Measurements from ENCODE around the gene LIM2. TPM values are rescaled to one million over a fixed set of nuclear protein-coding genes. Genes with fewer than 3 reads are reported as not detected.

LIM2 gene
- total and polyA plus RNA-seq, 11 donors = not detected

DNA sequence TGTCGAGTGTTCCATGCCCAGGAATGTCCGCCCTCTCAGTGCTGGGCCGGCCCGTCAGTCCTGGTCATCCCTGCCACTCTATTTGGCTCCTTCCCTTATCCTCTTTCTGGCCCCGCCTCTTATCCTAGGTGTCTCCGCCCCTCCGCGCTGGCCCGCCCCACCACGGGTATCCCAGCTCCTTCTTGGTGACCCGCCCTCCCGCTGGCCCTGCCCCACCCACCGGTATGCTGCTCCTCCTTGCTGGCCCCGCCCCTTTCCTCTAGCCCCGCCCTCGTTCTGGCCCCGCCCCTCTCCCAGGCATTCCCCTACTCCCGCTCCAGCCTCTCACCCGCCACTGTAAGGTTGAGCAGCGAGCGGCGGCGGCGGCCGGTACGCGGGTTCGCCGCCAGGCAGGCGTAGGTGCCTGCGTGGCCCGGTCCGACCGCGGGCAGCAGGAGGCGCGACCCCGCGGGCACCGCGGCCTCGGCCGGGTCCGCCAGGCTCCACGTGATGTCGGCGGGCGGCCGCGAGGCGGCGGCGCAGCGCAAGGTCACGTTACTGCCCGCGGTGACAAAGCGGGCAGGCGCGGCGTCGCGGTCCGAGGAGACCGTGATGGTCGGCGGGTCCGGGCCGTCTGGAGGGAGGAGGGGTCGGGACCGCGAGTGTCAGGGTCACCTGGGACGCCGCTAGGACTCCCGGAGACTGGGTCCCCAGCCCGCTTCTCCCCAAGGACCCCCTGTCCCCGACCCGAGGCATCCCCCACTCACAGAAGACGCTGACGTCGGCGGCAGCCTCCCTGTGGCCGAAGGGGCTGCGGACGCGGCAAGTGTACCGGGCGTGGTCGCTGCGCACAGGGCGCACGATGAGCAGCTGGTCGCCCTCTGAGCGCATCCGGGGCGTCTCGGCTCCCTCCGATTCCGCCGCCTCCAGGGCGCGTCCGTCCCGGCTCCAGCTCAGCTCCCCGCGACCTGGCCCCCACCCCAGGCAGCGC, 47.8 kb downstream of the LIM2 start:
- Histone ChIP-seq H3K9me3 (no peaks in the 10 kb centered on the region), H3K27ac (peak overlapping the region in 11 of 12 donors; percentile 24 to 88 (median 62)), H3K36me3 (peaks cover 0 to 11% (median 5%) of the 10 kb centered on the region in 9 donors), H3K4me1 (peaks cover 0 to 22% (median 12%) of the 10 kb centered on the region in 12 donors), H3K4me3 (peak overlapping the region; percentile 7 to 75 (median 62)), H3K27me3 (no peaks in the 10 kb centered on the region)
- WGBS, 4 donors = 1 to 3% (median 2%) methylated on average over 40 to 107 of the region's 107 CpGs
- intact Hi-C loops (cut with DNase I) = loop anchor here in 8 of 10 donors (1.0 to 10.0 kb wide), 11 partner anchors 25 to 317 kb away; partner anchors contain the start of genes C19orf84 (in 4 of the 8), ETFB (in 2 of the 8) and CLDND2 (in 1 of the 8)
- DNase-seq (peak; percentile 97 to 99 (median 98)), ATAC-seq (peak; percentile 95 to 98 (median 96))
- TF ChIP-seq, protein P1, sequence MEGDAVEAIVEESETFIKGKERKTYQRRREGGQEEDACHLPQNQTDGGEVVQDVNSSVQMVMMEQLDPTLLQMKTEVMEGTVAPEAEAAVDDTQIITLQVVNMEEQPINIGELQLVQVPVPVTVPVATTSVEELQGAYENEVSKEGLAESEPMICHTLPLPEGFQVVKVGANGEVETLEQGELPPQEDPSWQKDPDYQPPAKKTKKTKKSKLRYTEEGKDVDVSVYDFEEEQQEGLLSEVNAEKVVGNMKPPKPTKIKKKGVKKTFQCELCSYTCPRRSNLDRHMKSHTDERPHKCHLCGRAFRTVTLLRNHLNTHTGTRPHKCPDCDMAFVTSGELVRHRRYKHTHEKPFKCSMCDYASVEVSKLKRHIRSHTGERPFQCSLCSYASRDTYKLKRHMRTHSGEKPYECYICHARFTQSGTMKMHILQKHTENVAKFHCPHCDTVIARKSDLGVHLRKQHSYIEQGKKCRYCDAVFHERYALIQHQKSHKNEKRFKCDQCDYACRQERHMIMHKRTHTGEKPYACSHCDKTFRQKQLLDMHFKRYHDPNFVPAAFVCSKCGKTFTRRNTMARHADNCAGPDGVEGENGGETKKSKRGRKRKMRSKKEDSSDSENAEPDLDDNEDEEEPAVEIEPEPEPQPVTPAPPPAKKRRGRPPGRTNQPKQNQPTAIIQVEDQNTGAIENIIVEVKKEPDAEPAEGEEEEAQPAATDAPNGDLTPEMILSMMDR (IDR thresholded peaks at IDR 0.05) = peak in 6 of 12 donors; percentile 28 to 47 (median 36)
- TF ChIP-seq POLR2A (IDR thresholded peaks at IDR 0.05) = peak in 1 of 2 donors; percentile 44

DNA sequence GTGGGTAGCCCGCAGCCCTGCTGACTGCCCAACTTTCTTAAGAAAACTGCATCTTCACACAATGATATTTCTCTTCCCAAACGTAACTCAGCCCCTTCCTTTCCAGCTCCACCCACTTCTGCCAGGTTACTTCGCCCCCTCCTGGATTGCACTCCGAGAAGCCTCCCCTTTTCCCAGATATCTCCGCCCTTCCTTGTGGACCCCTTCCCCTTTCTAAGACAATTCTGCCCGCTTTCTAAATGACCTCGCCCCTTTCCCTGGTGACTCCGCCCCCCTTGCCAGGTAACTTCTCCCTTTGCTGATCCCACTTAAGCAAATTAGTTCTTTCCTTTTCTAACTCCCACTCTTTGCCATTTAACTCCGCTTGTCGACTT, 48.5 kb downstream of the LIM2 start:
- WGBS, 4 donors = 1% methylated on average over 10 of the region's 10 CpGs
- no peak for TF ChIP-seq POLR2A (IDR thresholded peaks at IDR 0.05)
- TF ChIP-seq, protein P1 (IDR thresholded peaks at IDR 0.05) = no peak
- Histone ChIP-seq H3K4me1 (peaks cover 0 to 22% (median 12%) of the 10 kb centered on the region in 12 donors), H3K9me3 (no peaks in the 10 kb centered on the region), H3K27ac (peak overlapping the region in 10 of 12 donors; percentile 1 to 88 (median 40)), H3K36me3 (peaks cover 0 to 6% (median 0%) of the 10 kb centered on the region in 9 donors), H3K4me3 (peak overlapping the region; percentile 43 to 75 (median 62)), H3K27me3 (no peaks in the 10 kb centered on the region)
- DNase-seq (no peak), ATAC-seq (no peak)
- intact Hi-C loops (cut with DNase I) = loop anchor here in 7 of 10 donors (1.0 to 10.0 kb wide), 10 partner anchors 28 to 318 kb away; partner anchors contain the start of genes C19orf84 (in 2 of the 7), ETFB (in 2 of the 7) and CLDND2 (in 1 of the 7)

DNA sequence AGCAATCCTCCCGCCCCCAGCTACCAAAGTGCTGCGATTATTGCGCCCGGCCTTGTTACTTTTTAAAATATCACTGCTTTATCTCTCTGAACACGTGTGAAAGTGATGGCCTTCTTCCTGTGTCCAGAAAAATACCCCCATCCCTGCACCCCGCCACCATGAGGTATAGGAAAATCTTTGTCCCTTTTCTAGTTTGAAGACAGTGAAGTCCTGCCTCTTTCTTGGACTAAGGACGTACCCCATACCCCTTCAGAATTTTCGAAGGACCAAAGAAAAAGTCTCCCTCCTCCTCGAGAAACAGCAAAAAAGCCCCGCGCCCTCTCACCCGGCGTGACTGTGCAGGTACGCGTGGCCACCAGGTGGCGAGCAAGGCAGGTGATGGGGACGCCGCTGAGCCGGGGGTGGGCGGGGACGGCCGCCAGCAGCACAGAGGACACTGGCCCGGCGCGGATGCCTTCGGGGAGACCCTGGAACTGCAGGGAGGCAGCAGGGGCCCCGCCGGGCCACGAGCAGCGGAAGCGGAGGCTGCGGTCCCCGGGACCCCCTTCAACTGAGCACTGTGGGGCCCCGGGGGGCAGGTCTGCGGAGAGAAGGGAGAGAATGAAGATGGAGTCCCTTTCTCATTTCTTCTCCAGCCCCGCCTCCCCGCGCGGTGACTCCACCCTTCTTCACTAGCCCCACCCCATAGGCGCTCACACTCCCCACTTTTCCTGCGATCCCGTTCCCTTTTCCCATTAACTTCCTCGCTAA, 49.0 kb downstream of the LIM2 start:
- peak; percentile 52 to 76 (median 72) for ATAC-seq
- WGBS, 4 donors = 4 to 13% (median 5%) methylated on average over 26 to 43 of the region's 43 CpGs
- TF ChIP-seq POLR2A (IDR thresholded peaks at IDR 0.05) = no peak
- TF ChIP-seq, protein P1 (IDR thresholded peaks at IDR 0.05) = peak; percentile 72 to 91 (median 80)

More for the DNA sequence above, 49.0 kb downstream of the LIM2 start:
- peaks cover 0 to 22% (median 12%) of the 10 kb centered on the region in 12 donors for H3K4me1 ChIP-seq
- H3K4me3 ChIP-seq = peak overlapping the region; percentile 43 to 75 (median 62)
- H3K27me3 ChIP-seq = no peaks in the 10 kb centered on the region
- peak; percentile 74 to 89 (median 82) for DNase-seq
- peak overlapping the region in 10 of 12 donors; percentile 1 to 88 (median 40) for H3K27ac ChIP-seq
- H3K36me3 ChIP-seq = peaks cover 0 to under 1% (median 0%) of the 10 kb centered on the region in 9 donors
- intact Hi-C loops (cut with DNase I) = loop anchor here in 7 of 10 donors (1.0 to 10.0 kb wide), 11 partner anchors 28 to 319 kb away; partner anchors contain the start of genes C19orf84 (in 2 of the 7), ETFB (in 2 of the 7) and CLDND2 (in 1 of the 7)
- H3K9me3 ChIP-seq = no peaks in the 10 kb centered on the region
